GM12875 (cell line): ENCODE measurements around the gene FAM222B.

Experiments
- H3K4me3 ChIP-seq: one replicate; pipeline ENCODE4 v1.5.1; 2011; ENCODE audit warnings: low read depth, low read length, control low read depth
- TF ChIP-seq, protein P1 (sequence below): IDR thresholded peaks from 2 replicates; pipeline ENCODE4 v1.5.1; 2011; ENCODE audit warnings: low read depth, mild to moderate bottlenecking, control low read depth, inconsistent platforms, low read length, moderate library complexity, borderline replicate concordance; ENCODE audit not compliant: insufficient read depth

FAM222B gene, protein sequence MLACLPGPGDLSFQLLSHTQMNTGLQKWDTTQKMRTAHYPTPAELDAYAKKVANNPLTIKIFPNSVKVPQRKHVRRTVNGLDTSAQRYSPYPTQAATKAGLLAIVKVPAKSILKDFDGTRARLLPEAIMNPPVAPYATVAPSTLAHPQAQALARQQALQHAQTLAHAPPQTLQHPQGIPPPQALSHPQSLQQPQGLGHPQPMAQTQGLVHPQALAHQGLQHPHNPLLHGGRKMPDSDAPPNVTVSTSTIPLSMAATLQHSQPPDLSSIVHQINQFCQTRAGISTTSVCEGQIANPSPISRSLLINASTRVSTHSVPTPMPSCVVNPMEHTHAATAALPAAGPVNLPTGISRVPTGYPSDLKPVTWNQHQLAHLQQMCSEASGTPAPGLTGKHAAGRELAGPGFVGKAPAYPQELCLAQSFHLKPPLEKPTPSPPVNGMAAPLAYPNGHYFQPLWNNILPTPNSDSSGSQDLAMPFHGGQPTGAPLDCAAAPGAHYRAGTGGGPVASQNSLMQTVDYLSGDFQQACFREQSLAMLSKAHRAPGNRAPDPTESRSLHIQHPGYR

DNA sequence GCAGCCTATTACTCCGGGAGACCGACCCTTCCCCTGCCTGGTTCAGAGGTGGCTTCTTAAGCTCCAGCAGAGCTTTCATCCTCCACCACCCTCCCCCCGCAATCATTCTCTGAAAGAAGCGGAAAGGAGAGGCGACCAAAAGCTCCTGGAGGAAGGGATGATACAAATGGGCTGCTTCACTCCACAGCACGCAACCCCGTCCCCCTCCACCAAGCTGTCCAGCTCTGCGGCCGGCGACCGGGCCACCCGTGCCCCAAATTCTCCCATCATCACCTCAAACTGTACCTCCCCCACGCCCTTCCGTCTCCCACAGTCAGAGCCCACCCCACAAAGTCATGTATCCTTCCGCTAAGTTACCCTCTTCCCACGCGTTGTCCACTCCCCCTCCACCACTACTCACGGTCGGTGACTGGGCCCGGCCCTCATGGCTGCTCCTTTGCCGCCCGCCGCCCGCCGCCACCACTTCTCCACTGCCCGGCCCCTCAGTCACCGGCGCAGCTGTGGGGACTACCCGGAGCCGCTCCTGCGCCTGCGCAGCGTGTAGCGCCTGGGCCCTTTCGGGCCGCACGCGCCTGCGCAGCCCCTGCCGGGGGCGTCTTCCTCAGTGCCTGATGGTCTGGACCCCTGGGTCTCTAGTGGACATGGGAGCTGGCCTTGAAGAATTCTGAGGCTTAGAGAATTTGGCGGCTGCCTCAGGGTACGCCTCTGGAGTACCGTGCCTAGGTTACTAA, at the start of gene FAM222B:
Gene FAM222B, minus strand, starts transcription at position 509 of the 731 bp plus-strand sequence. CDS start 76,123 bp downstream, outside the sequence.
- peak within 1 kb of the TSS; percentile 91 for H3K4me3 ChIP-seq
- TF ChIP-seq, protein P1, sequence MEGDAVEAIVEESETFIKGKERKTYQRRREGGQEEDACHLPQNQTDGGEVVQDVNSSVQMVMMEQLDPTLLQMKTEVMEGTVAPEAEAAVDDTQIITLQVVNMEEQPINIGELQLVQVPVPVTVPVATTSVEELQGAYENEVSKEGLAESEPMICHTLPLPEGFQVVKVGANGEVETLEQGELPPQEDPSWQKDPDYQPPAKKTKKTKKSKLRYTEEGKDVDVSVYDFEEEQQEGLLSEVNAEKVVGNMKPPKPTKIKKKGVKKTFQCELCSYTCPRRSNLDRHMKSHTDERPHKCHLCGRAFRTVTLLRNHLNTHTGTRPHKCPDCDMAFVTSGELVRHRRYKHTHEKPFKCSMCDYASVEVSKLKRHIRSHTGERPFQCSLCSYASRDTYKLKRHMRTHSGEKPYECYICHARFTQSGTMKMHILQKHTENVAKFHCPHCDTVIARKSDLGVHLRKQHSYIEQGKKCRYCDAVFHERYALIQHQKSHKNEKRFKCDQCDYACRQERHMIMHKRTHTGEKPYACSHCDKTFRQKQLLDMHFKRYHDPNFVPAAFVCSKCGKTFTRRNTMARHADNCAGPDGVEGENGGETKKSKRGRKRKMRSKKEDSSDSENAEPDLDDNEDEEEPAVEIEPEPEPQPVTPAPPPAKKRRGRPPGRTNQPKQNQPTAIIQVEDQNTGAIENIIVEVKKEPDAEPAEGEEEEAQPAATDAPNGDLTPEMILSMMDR, result no peak

DNA sequence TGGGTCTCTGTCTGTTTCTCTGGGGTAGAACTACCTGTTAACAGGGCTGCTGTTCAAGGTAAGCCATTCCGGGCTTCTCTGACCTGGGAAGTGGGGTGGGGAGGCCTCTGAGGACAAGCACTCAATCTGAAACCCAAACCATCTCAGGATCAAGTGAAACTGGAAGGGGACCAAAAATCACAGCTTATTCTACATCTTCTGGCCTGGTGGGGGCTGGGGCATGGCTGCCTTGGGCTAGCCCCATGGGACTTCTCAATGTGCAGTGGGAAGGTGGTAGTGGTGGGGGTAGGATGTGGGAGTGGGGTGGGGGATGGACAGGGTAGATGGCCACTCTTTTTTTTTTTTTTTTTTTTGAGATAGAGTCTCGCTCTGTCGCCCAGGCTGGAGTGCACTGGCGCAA, 49.4 kb upstream of the FAM222B start:
- TF ChIP-seq, protein P1, result no peak

DNA sequence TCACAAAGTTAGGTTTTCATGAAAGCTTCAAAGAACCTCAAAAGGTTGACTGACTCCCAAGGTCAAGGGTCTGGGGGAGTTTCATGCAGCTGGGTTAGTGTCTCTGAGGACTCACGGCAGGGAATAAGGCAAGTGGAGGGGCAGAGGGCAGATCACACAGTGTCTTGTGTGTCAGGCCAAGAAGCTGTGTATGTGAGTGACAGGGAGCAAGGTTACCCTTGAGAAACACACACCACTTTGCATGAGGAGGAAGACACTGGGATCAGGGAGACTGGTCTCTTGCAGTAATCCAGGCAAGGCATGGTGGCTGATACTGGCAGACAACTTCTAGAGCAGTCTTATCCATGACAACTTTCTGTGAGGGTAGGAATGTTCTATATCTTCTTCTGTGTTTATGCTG, 48.6 kb upstream of the FAM222B start:
- TF ChIP-seq, protein P1, result no peak
- H3K4me3 ChIP-seq, result no peak overlapping the region

More for the DNA sequence above, 49.4 kb upstream of the FAM222B start:
- no peak overlapping the region for H3K4me3 ChIP-seq

DNA sequence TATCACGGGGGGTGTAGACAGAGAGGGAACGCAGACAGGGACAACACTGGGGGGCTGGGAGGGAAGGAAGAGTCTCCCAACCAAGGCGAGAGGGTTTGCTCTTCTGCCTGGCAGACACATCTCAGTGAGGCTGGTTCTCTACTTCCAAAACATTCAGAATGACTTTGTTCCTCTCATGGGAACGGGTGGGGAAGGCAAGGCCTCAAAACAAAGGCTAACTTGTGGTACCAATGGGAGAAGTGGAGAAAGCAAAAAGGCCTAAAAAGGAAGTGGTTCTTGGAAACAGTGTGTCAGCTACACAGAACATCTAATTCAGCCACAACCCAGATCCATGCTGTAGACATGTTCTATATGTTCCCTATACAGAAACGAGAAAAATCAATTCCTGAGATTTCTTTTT, 47.4 kb upstream of the FAM222B start:
- TF ChIP-seq, protein P1, result no peak
- no peak overlapping the region for H3K4me3 ChIP-seq

DNA sequence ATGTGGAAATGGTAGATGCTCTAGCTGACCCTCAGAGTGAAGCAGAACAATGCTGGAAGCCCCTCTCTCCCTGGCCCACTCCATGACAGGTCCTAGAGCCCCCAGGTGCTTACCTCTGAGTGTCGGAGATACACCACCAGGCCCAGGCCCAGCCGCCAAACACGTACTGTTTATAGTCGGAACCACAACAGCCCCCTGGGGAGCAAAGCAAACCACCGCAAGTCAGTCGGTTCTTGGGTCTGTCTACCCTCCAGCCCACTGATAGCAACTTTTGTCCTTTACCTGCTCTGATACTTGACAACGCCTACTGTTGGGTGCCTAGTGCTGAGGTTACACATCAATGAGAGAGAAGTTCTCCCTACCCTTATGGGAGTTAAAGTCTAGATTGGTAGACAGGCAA, 46.2 kb upstream of the FAM222B start:
- TF ChIP-seq, protein P1, result no peak
- H3K4me3 ChIP-seq, result no peak overlapping the region

DNA sequence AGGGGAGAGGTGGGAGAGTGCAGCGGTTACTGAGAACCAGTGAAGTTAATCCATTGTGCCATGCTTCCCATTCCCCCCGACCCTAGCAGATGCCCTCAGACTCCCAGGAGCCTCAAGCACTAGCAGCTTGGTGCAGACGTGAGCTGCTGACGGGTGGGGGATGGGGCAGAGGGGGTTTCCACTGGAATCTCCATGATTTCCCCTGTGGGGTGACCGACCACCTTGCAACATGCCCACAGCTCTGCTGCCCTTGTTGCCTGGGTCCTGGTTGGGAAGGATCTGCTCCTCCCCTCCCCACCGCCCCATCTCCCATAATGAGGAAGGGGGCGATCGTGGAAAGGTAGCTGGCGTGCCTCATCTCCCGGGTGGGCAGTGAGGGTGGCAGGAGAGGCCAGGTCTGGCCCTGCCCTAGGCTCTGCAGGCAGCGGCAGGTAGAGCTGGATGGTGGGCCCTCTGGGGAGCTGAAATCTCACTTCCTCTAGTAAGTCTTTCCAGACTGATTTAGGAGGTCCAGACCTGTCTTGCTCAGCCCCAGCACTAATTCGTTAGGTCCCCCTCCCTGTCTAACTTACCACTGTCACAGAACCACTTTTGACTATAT, 45.4 kb upstream of the FAM222B start:
- TF ChIP-seq, protein P1, result no peak
- no peak overlapping the region for H3K4me3 ChIP-seq
